ENCODE data around the gene HECTD2.
"Not testable (repeated sequence)": the region's sequence is repeated elsewhere in the genome, so short reads cannot be mapped to it uniquely, and the experiment has no call there.

Gene HECTD2

GRCh38 chr10:91381257-91381891 lies 28.8 kb upstream of the HECTD2 start:
- no peak overlapping the region for H3K9ac ChIP-seq (ENCODE audit: low read depth, low read length)
- H3K27ac ChIP-seq (ENCODE audit: low read depth, low read length) = no peak overlapping the region
- H3K36me3 ChIP-seq (ENCODE audit: insufficient read depth, low read length) = no peaks in the 10 kb centered on the region
- no peaks in the 10 kb centered on the region for H3K9me3 ChIP-seq (ENCODE audit: insufficient read depth, low read depth, low read length)
- no peak overlapping the region for H3K4me3 ChIP-seq (ENCODE audit: low read length)
- peaks cover 4% of the 10 kb centered on the region; the same call in 1 of the 2 replicates for H3K4me1 ChIP-seq (ENCODE audit: insufficient read depth, low read length)
- H3K27me3 ChIP-seq (ENCODE audit: insufficient read depth, low read length) = no peaks in the 10 kb centered on the region
- WGBS = 72% methylated on average over 9 of the region's 9 CpGs

- WGBS = 93% methylated on average over 8 of the region's 9 CpGs
- Histone ChIP-seq H3K9me3 (ENCODE audit: insufficient read depth, low read depth, low read length) (no peaks in the 10 kb centered on the region), H3K36me3 (ENCODE audit: insufficient read depth, low read length) (no peaks in the 10 kb centered on the region), H3K27me3 (ENCODE audit: insufficient read depth, low read length) (peaks cover 4% of the 10 kb centered on the region), H3K27ac (ENCODE audit: low read depth, low read length) (no peak overlapping the region), H3K4me1 (ENCODE audit: insufficient read depth, low read length) (peaks cover 4% of the 10 kb centered on the region; the same call in 1 of the 2 replicates), H3K9ac (ENCODE audit: low read depth, low read length) (no peak overlapping the region), H3K4me3 (ENCODE audit: low read length) (no peak overlapping the region)
Observed at GRCh38 chr10:91385306-91386085, 24.6 kb upstream of the HECTD2 start.

DNA sequence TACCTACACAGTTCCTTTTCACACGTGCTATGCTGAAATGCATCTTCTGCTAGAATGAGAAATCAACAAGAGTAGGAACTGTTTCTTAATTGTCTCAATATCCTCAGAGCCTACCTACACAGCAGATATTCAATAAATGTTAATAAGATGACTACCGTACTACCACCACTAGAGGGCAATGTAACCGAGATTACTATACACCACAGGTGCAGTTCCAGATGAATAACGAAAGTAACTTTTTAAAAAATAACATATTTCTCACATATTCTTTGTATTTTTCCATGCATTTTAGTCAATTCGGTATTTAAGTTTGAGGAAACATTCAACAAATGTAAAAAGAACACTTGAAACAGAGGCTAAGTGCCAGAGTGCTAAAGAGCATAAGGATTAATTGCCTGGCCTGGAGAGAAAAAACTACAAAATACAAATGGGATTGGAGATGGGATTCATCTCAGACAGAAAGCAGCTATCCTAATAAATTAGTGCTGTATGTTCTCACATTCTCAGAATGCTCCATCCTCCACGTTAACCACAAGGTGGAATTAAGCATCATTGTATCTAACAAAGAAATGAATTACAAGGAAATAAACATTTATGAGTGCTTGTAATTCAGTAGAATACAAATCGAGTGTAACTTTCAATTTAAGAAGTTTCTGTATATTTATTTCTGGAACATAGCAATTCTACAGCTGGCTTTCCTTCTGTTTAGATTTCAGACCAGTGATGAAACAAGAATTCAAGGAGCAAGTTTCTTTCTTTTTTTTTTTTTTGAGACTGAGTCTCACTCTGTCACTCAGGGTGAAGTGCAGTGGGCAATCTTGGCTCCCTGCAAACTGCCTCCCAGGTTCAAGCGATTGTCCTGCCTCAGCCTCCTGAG lies 20.3 kb upstream of the HECTD2 start:
- H3K4me3 ChIP-seq (ENCODE audit: low read length) = no peak overlapping the region
- no peaks in the 10 kb centered on the region for H3K4me1 ChIP-seq (ENCODE audit: insufficient read depth, low read length)
- H3K36me3 ChIP-seq (ENCODE audit: insufficient read depth, low read length) = no peaks in the 10 kb centered on the region
- H3K9ac ChIP-seq (ENCODE audit: low read depth, low read length) = no peak overlapping the region
- WGBS = 35% methylated on average over 6 of the region's 8 CpGs
- peaks cover 4% of the 10 kb centered on the region for H3K27me3 ChIP-seq (ENCODE audit: insufficient read depth, low read length)
- H3K9me3 ChIP-seq (ENCODE audit: insufficient read depth, low read depth, low read length) = no peaks in the 10 kb centered on the region
- no peak overlapping the region for H3K27ac ChIP-seq (ENCODE audit: low read depth, low read length)

GRCh38 chr10:91390513-91390825 lies 19.7 kb upstream of the HECTD2 start:
- H3K36me3 ChIP-seq (ENCODE audit: insufficient read depth, low read length); H3K4me3 ChIP-seq (ENCODE audit: low read length); H3K9me3 ChIP-seq (ENCODE audit: insufficient read depth, low read depth, low read length); H3K27me3 ChIP-seq (ENCODE audit: insufficient read depth, low read length); H3K4me1 ChIP-seq (ENCODE audit: insufficient read depth, low read length); H3K9ac ChIP-seq (ENCODE audit: low read depth, low read length); H3K27ac ChIP-seq (ENCODE audit: low read depth, low read length): not testable (repeated sequence)
- WGBS = 93% methylated on average over 3 of the region's 3 CpGs

DNA sequence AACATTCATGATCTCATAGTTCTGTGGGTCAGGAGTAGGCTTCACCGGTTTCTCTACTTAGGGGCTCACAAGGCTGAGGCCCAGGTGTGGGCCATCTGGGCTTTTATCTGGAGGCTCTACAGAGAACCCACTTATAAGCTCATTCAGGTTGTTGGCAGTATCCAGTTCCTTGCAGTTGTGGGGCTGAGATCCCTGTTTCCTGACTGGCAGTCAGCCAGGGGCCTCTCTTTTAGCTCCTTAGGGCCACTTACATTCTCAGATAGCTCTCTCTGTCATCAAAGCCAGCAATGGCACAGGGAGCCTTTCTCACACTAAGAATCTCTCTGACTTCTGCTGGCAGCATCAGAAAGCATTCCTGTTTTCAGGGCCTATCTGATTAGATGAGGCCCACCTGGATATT lies 18.2 kb upstream of the HECTD2 start:
- Histone ChIP-seq H3K4me3 (ENCODE audit: low read length) (no peak overlapping the region), H3K27me3 (ENCODE audit: insufficient read depth, low read length) (peaks cover 4% of the 10 kb centered on the region), H3K9me3 (ENCODE audit: insufficient read depth, low read depth, low read length) (no peaks in the 10 kb centered on the region), H3K4me1 (ENCODE audit: insufficient read depth, low read length) (no peaks in the 10 kb centered on the region), H3K9ac (ENCODE audit: low read depth, low read length) (no peak overlapping the region), H3K27ac (ENCODE audit: low read depth, low read length) (no peak overlapping the region), H3K36me3 (ENCODE audit: insufficient read depth, low read length) (no peaks in the 10 kb centered on the region)
- WGBS = 97% methylated on average over 1 of the region's 1 CpG

GRCh38 chr10:91406322-91406721 lies 3.8 kb upstream of the HECTD2 start:
- H3K27ac ChIP-seq (ENCODE audit: low read depth, low read length) = no peak overlapping the region
- 0 out of 2 replicates have a peak, but pooled peaks cover 5% of the 10 kb centered on the region for H3K27me3 ChIP-seq (ENCODE audit: insufficient read depth, low read length)
- 66% methylated on average over 3 of the region's 3 CpGs for WGBS
- H3K9ac ChIP-seq (ENCODE audit: low read depth, low read length) = no peak overlapping the region
- no peak overlapping the region for H3K4me3 ChIP-seq (ENCODE audit: low read length)
- peaks cover 45% of the 10 kb centered on the region for H3K4me1 ChIP-seq (ENCODE audit: insufficient read depth, low read length)
- H3K9me3 ChIP-seq (ENCODE audit: insufficient read depth, low read depth, low read length) = no peaks in the 10 kb centered on the region
- H3K36me3 ChIP-seq (ENCODE audit: insufficient read depth, low read length) = no peaks in the 10 kb centered on the region

DNA sequence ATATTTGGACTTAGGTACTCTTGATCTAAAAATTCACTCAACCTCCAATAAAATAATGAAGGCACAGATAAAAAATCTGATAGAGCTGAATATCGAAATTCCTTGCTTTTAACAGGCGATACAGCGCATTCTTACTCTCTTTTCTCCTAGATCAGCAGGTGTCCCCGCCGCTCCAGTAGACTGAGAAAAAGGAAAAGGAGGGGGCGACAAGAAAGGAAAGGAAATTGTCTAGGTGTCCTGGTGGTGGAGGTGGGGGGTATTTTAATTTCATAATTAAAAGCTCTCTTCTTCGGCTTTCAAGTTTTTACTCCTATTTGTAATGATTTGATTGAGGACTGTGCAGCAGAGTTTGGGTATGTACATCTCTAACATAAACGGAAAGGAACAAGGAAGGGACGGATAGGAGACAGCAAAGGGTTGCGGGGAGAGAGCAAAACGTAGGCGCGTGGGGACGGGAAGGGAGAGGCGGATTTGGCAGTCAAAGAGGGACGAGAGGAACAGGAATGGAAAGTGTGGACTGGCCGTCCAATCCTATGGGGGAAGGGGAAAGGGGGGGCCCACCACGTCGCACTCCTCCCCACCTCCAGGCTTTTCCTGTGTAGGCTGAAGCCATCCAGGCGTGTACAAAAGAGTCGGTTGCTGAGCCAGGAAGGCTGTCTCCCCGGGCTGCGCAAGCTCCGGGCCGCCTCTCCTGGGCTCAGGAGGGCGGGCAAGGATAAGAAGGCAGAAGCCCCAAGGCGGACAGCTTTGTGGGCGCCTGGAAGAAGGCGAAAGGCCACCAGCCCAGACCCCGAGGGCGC lies 875 bp upstream of the HECTD2 start:
- Histone ChIP-seq H3K27ac (ENCODE audit: low read depth, low read length) (peak overlapping the region; percentile 96), H3K4me1 (ENCODE audit: insufficient read depth, low read length) (peaks cover 59% of the 10 kb centered on the region)

GRCh38 chr10:91410638-91411371 lies 661 bp downstream of the HECTD2 start:
- Histone ChIP-seq H3K27ac (ENCODE audit: low read depth, low read length) (peak overlapping the region; percentile 49; the same call in 1 of the 2 replicates), H3K4me3 (ENCODE audit: low read length) (peak overlapping the region; percentile 89), H3K4me1 (ENCODE audit: insufficient read depth, low read length) (peaks cover 60% of the 10 kb centered on the region), H3K36me3 (ENCODE audit: insufficient read depth, low read length) (no peaks in the 10 kb centered on the region), H3K9ac (ENCODE audit: low read depth, low read length) (peak overlapping the region; percentile 98), H3K9me3 (ENCODE audit: insufficient read depth, low read depth, low read length) (no peaks in the 10 kb centered on the region), H3K27me3 (ENCODE audit: insufficient read depth, low read length) (0 out of 2 replicates have a peak, but pooled peaks cover 5% of the 10 kb centered on the region)
- WGBS = 3% methylated on average over 23 of the region's 26 CpGs

More for the DNA sequence above, 875 bp upstream of the HECTD2 start:
- no peaks in the 10 kb centered on the region for H3K9me3 ChIP-seq (ENCODE audit: insufficient read depth, low read depth, low read length)
- WGBS = 1% methylated on average over 30 of the region's 31 CpGs
- H3K36me3 ChIP-seq (ENCODE audit: insufficient read depth, low read length) = no peaks in the 10 kb centered on the region
- peak overlapping the region; percentile 98 for H3K9ac ChIP-seq (ENCODE audit: low read depth, low read length)
- H3K4me3 ChIP-seq (ENCODE audit: low read length) = peak overlapping the region; percentile 89
- 0 out of 2 replicates have a peak, but pooled peaks cover 5% of the 10 kb centered on the region for H3K27me3 ChIP-seq (ENCODE audit: insufficient read depth, low read length)

GRCh38 chr10:91411621-91412020 lies 1.5 kb downstream of the HECTD2 start:
- 66% methylated on average over 4 of the region's 5 CpGs for WGBS
- H3K4me3 ChIP-seq (ENCODE audit: low read length) = peak overlapping the region; percentile 89; the same call in 1 of the 2 replicates

More at GRCh38 chr10:91411621-91412020, 1.5 kb downstream of the HECTD2 start:
- Histone ChIP-seq H3K9ac (ENCODE audit: low read depth, low read length) (no peak overlapping the region), H3K4me1 (ENCODE audit: insufficient read depth, low read length) (peaks cover 52% of the 10 kb centered on the region), H3K36me3 (ENCODE audit: insufficient read depth, low read length) (no peaks in the 10 kb centered on the region), H3K9me3 (ENCODE audit: insufficient read depth, low read depth, low read length) (no peaks in the 10 kb centered on the region), H3K27ac (ENCODE audit: low read depth, low read length) (no peak overlapping the region), H3K27me3 (ENCODE audit: insufficient read depth, low read length) (0 out of 2 replicates have a peak, but pooled peaks cover 5% of the 10 kb centered on the region)
